NB4 (cell line): ENCODE data around the gene SIK2.

Experiments used
- DNase-seq: peaks from one replicate; pipeline ENCODE4 v3.0.0; 2010; ENCODE audit warnings: low read depth
- H3K4me3 ChIP-seq: one replicate; pipeline ENCODE4 v1.5.1; 2011; ENCODE audit warnings: mild to moderate bottlenecking, low read depth, low read length, moderate library complexity
- CTCF ChIP-seq: IDR thresholded peaks from one replicate; pipeline ENCODE4 v1.5.1; 2012; ENCODE audit warnings: low read depth, low read length
- MAX ChIP-seq: IDR thresholded peaks from 2 replicates; pipeline ENCODE4 v1.6.1; 2011; ENCODE audit warnings: low read depth, low read length
- MYC ChIP-seq: IDR thresholded peaks from 2 replicates; pipeline ENCODE4 v1.6.1; 2011; ENCODE audit warnings: low read depth, low read length
- POLR2A ChIP-seq: IDR thresholded peaks from 2 replicates; pipeline ENCODE4 v1.6.1; 2011; ENCODE audit warnings: mild to moderate bottlenecking; ENCODE audit not compliant: insufficient read length; ENCODE audit errors: extremely low read depth

Gene SIK2

GRCh38 chr11:111745719-111746504 is 143.7 kb downstream of the SIK2 start:
- H3K4me3 ChIP-seq: no peak overlapping the region
- TF ChIP-seq MYC (no peak), POLR2A (no peak), MAX (no peak), CTCF (no peak)
- no peak for DNase-seq

- H3K4me3 ChIP-seq: no peak overlapping the region
- DNase-seq: no peak
- TF ChIP-seq CTCF (no peak), POLR2A (no peak), MYC (no peak), MAX (no peak)
Observed at GRCh38 chr11:111748035-111748804, 146.0 kb downstream of the SIK2 start.

- no peak for DNase-seq
- H3K4me3 ChIP-seq: no peak overlapping the region
- TF ChIP-seq MAX: no peak
- no peak for TF ChIP-seq MYC
- TF ChIP-seq CTCF: no peak
- no peak for TF ChIP-seq POLR2A
Observed at GRCh38 chr11:111749646-111750045, 147.4 kb downstream of the SIK2 start.

GRCh38 chr11:111756097-111756496 is 153.8 kb downstream of the SIK2 start:
- no peak for TF ChIP-seq POLR2A
- no peak for TF ChIP-seq CTCF
- TF ChIP-seq MYC: no peak
- no peak for TF ChIP-seq MAX

GRCh38 chr11:111759376-111759775 is 157.1 kb downstream of the SIK2 start:
- DNase-seq: no peak
- no peak for TF ChIP-seq POLR2A
- no peak for TF ChIP-seq MAX
- TF ChIP-seq MYC: no peak
- no peak for TF ChIP-seq CTCF
- H3K4me3 ChIP-seq: no peak overlapping the region

More at GRCh38 chr11:111756097-111756496, 153.8 kb downstream of the SIK2 start:
- DNase-seq: no peak
- H3K4me3 ChIP-seq: no peak overlapping the region
